Astrocyte (in vitro differentiated cells and primary cell): ENCODE data around the gene LCT. TPM values are rescaled to one million over a fixed set of nuclear protein-coding genes. Genes with fewer than 3 reads are reported as not detected.

Source experiments
- DNase-seq: peaks from one replicate; pipeline ENCODE4 v3.0.0-alpha.2; 2010; ENCODE audit warnings: low read depth
- FAIRE-seq: peaks from 2 replicates; lab custom pipeline; 2011; peaks lifted over from hg19 to GRCh38; lab: Jason Lieb, UNC
- H2AFZ ChIP-seq: 2 replicates; pipeline ENCODE4 v1.6.0; 2012; ENCODE audit warnings: low read depth, low read length, inconsistent platforms
- H3K27ac ChIP-seq: 2 replicates; pipeline ENCODE4 v1.5.1; 2011; ENCODE audit warnings: low read depth, low read length, inconsistent platforms
- H3K27me3 ChIP-seq: 2 replicates; pipeline ENCODE4 v1.6.0; 2011; ENCODE audit warnings: low read length, inconsistent platforms; ENCODE audit not compliant: insufficient read depth
- H3K36me3 ChIP-seq: 2 replicates; pipeline ENCODE4 v1.5.1; 2011; ENCODE audit warnings: low read length, inconsistent platforms; ENCODE audit not compliant: insufficient read depth
- H3K4me1 ChIP-seq: 2 replicates; pipeline ENCODE4 v1.5.1; 2011; ENCODE audit warnings: low read length, inconsistent platforms; ENCODE audit not compliant: insufficient read depth
- H3K4me2 ChIP-seq: 2 replicates; pipeline ENCODE4 v1.6.0; 2012; ENCODE audit warnings: low read length, inconsistent platforms
- H3K4me3 ChIP-seq: 2 replicates; pipeline ENCODE4 v1.5.1; 2011; ENCODE audit warnings: low read depth, mild to moderate bottlenecking, low read length, inconsistent platforms; ENCODE audit not compliant: insufficient read depth
- H3K79me2 ChIP-seq: 2 replicates; pipeline ENCODE4 v1.6.0; 2012; ENCODE audit warnings: mild to moderate bottlenecking, low read length, inconsistent platforms; ENCODE audit not compliant: insufficient read depth
- H3K9ac ChIP-seq: 2 replicates; pipeline ENCODE4 v1.6.0; 2012; ENCODE audit warnings: mild to moderate bottlenecking, low read length, inconsistent platforms
- H3K9me3 ChIP-seq: 2 replicates; pipeline ENCODE4 v1.5.1; 2012; ENCODE audit warnings: low read depth, mild to moderate bottlenecking, low read length, inconsistent platforms; ENCODE audit not compliant: insufficient read depth
- H4K20me1 ChIP-seq: 2 replicates; pipeline ENCODE4 v1.6.0; 2012; ENCODE audit warnings: low read length, inconsistent platforms; ENCODE audit not compliant: insufficient read depth
- H3K27ac Mint-ChIP-seq: one replicate; pipeline ENCODE4 v1.8.0; 2021; ENCODE audit warnings: mild to moderate bottlenecking, mixed read lengths; ENCODE audit not compliant: unreplicated experiment
- H3K27me3 Mint-ChIP-seq: one replicate; pipeline ENCODE4 v1.8.0; 2021; ENCODE audit warnings: low read depth, mixed read lengths; ENCODE audit not compliant: unreplicated experiment
- H3K36me3 Mint-ChIP-seq: one replicate; pipeline ENCODE4 v1.8.0; 2021; ENCODE audit warnings: low read depth, mixed read lengths; ENCODE audit not compliant: unreplicated experiment
- H3K4me1 Mint-ChIP-seq: one replicate; pipeline ENCODE4 v1.8.0; 2021; ENCODE audit warnings: low read depth, mixed read lengths; ENCODE audit not compliant: unreplicated experiment
- H3K4me3 Mint-ChIP-seq: one replicate; pipeline ENCODE4 v1.8.0; 2021; ENCODE audit warnings: mild to moderate bottlenecking, moderate library complexity, mixed read lengths; ENCODE audit not compliant: unreplicated experiment
- H3K9me3 Mint-ChIP-seq: one replicate; pipeline ENCODE4 v1.8.0; 2021; ENCODE audit warnings: mild to moderate bottlenecking, mixed read lengths; ENCODE audit not compliant: unreplicated experiment
- EZH2 ChIP-seq: IDR thresholded peaks from 2 replicates; pipeline ENCODE4 v1.6.1; 2012; ENCODE audit warnings: mild to moderate bottlenecking, low read length, inconsistent platforms; ENCODE audit not compliant: insufficient read depth
- total RNA-seq: library from RNA; stranded (reverse); gene quantifications from 2 replicates; pipeline ENCODE4 v1.2.1, GENCODE V29; 2021
- TF ChIP-seq, protein P1 (sequence below): IDR thresholded peaks from 2 replicates; pipeline ENCODE4 v1.5.1; 2011; ENCODE audit warnings: low read depth, mild to moderate bottlenecking, inconsistent platforms, low read length, moderate library complexity; ENCODE audit not compliant: insufficient read depth

Gene LCT
- total RNA-seq, 1 donor from 2014 or later: not detected

DNA sequence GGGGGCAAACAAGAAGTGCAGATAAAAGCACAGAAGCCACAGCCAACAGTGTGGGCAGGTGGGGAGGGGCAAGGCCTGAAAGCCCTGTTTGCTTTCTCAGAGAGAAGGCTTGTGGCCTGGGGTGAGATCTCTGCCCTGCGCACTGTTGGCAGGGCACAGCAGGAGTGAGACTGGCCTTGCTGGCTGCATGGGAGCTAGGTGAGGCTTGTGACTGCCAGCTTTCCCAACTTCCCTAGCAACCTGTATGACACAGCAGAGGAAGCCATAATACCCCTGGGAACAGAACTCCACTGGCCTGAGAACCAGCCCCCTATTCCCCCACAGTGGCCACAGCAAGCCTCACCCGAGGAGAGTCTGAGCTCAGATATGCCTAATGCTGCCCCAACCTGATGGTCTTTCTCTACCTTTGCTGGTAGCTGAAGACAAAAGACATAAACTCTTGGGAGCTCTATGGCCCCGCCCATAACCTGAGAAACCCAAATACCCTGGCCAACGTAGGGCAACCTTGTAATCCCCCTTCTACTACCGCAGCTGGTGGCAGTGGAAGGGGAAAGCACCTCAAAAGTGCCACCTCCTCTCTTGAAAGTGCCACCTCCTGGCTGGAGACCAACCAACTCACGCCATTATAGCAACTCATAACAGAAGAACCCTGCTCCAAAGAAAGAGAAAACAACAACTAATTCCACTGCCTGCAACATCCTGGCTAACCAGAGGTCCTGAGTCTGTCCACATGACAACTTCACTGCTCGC, 44.4 kb downstream of the LCT start:
- peaks cover 14% of the 10 kb centered on the region for H3K36me3 Mint-ChIP-seq
- H3K9me3 Mint-ChIP-seq: no peaks in the 10 kb centered on the region
- H3K27me3 ChIP-seq: no peaks in the 10 kb centered on the region
- H3K27ac ChIP-seq: no peak overlapping the region
- peaks cover 15% of the 10 kb centered on the region for H3K4me1 Mint-ChIP-seq
- FAIRE-seq: no peak
- no peak overlapping the region for H3K9ac ChIP-seq
- peaks cover 12% of the 10 kb centered on the region for H3K4me1 ChIP-seq
- H3K4me2 ChIP-seq: no peak overlapping the region
- no peak overlapping the region for H2AFZ ChIP-seq
- peaks cover 2% of the 10 kb centered on the region for H3K27me3 Mint-ChIP-seq
- H3K27ac Mint-ChIP-seq: peak overlapping the region; percentile 83
- TF ChIP-seq, protein P1, sequence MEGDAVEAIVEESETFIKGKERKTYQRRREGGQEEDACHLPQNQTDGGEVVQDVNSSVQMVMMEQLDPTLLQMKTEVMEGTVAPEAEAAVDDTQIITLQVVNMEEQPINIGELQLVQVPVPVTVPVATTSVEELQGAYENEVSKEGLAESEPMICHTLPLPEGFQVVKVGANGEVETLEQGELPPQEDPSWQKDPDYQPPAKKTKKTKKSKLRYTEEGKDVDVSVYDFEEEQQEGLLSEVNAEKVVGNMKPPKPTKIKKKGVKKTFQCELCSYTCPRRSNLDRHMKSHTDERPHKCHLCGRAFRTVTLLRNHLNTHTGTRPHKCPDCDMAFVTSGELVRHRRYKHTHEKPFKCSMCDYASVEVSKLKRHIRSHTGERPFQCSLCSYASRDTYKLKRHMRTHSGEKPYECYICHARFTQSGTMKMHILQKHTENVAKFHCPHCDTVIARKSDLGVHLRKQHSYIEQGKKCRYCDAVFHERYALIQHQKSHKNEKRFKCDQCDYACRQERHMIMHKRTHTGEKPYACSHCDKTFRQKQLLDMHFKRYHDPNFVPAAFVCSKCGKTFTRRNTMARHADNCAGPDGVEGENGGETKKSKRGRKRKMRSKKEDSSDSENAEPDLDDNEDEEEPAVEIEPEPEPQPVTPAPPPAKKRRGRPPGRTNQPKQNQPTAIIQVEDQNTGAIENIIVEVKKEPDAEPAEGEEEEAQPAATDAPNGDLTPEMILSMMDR: no peak
- TF ChIP-seq EZH2: no peak
- DNase-seq: no peak
- H4K20me1 ChIP-seq: no peaks in the 10 kb centered on the region
- H3K4me3 Mint-ChIP-seq: no peak overlapping the region
- no peaks in the 10 kb centered on the region for H3K9me3 ChIP-seq
- H3K4me3 ChIP-seq: no peak overlapping the region
- no peaks in the 10 kb centered on the region for H3K79me2 ChIP-seq
- H3K36me3 ChIP-seq: no peaks in the 10 kb centered on the region

DNA sequence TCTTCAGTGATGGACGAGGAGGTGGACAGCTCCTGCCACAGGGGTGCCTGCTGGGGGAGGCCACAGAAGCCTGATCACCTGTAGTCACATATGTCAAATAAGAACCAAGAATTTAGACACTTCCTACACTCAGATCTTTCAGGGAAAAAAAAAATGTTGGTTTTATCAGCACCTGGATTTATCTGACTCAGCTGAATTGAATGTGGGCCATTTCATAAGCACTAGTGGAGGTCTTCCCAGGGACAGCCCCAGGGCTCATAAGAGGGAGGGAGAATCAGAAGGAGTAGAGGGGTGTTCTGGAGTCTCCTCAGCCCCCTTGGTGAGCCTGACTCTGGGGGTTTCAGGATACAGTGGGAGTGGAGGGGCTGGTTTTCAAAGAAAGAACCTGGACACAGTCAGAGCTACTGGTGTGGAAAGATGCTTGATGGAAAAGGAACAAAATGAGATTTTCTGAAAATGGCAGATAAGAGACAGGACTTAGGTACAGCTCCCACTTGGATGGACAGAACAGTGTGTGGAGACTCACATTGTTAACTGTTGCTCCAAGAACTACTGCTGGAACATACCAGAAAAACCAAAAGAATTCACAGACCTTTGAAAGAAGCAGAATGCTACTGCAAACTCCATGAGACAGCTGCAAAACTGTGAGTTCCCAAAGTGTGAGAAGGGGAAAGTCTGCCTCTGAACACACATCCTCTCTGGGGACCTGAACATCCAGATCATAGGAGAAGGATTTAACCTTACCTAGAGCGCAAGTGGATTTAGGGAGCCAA, 45.4 kb downstream of the LCT start:
- Histone ChIP-seq H3K9me3 (no peaks in the 10 kb centered on the region), H2AFZ (no peak overlapping the region), H3K4me2 (no peak overlapping the region), H3K27ac (no peak overlapping the region), H3K4me3 (no peak overlapping the region), H3K36me3 (no peaks in the 10 kb centered on the region), H3K4me1 (peaks cover 19% of the 10 kb centered on the region), H3K9ac (no peak overlapping the region), H3K27me3 (no peaks in the 10 kb centered on the region), H4K20me1 (no peaks in the 10 kb centered on the region), H3K79me2 (no peaks in the 10 kb centered on the region)
- Mint-ChIP-seq H3K36me3 (peaks cover 21% of the 10 kb centered on the region), H3K4me1 (peaks cover 24% of the 10 kb centered on the region), H3K4me3 (no peak overlapping the region), H3K9me3 (no peaks in the 10 kb centered on the region), H3K27ac (peak overlapping the region; percentile 81), H3K27me3 (peaks cover 2% of the 10 kb centered on the region)
- no peak for FAIRE-seq
- peak; percentile 64 for DNase-seq
- TF ChIP-seq EZH2: no peak
- TF ChIP-seq, protein P1: no peak
